ENCODE data around the gene KLF12. TPM values are rescaled to one million over a fixed set of nuclear protein-coding genes. Genes with fewer than 3 reads are reported as not detected.
A peak's percentile ranks its signal among the peaks of the same experiment; 100 is the strongest.

Gene KLF12
- total RNA-seq, 1 experiment from 2014 or later: 38.1 TPM

DNA sequence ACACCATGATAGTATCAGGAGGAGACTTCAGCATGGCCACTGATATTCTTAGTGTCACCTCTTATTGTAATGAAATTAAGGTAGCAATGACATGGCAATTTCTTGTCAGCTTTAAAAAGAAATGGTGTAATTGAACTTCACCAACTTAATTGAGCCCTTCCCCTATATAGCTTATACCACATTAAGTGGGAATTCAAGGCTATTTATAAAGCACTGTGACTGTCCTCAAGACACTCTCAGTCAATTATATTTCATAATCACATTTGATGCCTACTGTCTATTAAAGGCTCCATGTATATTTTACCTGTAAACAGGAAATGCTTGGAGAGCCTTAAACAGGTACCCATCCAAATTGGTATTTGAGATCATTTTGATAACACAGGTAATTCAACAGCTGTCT lies 28.3 kb downstream of the KLF12 start:
- Histone ChIP-seq H4K20me1 (ENCODE audit: insufficient read depth, low read depth, low read length) (no peaks in the 10 kb centered on the region), H3K36me3 (ENCODE audit: insufficient read depth, low read length) (no peaks in the 10 kb centered on the region), H3K4me1 (ENCODE audit: low read length) (peaks cover 66% of the 10 kb centered on the region), H3K9me3 (ENCODE audit: low read length) (no peaks in the 10 kb centered on the region), H3K27ac (ENCODE audit: low read length) (no peak overlapping the region), H3K9ac (ENCODE audit: low read length) (no peak overlapping the region), H3K4me2 (ENCODE audit: low read depth, low read length, poor library complexity, severe bottlenecking) (no peak overlapping the region), H3K27me3 (ENCODE audit: low read length) (no peaks in the 10 kb centered on the region), H2AFZ (ENCODE audit: low read length) (no peak overlapping the region), H3K4me3 (ENCODE audit: low read length) (no peak overlapping the region), H3K79me2 (ENCODE audit: low read length) (peaks cover 100% of the 10 kb centered on the region), H3K9me2 (replicated peaks; ENCODE audit: insufficient read depth, low read length) (no peaks in the 10 kb centered on the region)
- no peak for DNase-seq

GRCh38 chr13:74104661-74105275 lies 29.4 kb downstream of the KLF12 start:
- Histone ChIP-seq H3K27ac (ENCODE audit: low read length) (peak overlapping the region; percentile 11; the same call in 1 of the 2 replicates), H3K9me3 (ENCODE audit: low read length) (no peaks in the 10 kb centered on the region), H4K20me1 (ENCODE audit: insufficient read depth, low read depth, low read length) (no peaks in the 10 kb centered on the region), H2AFZ (ENCODE audit: low read length) (no peak overlapping the region), H3K9me2 (replicated peaks; ENCODE audit: insufficient read depth, low read length) (no peaks in the 10 kb centered on the region), H3K36me3 (ENCODE audit: insufficient read depth, low read length) (no peaks in the 10 kb centered on the region), H3K9ac (ENCODE audit: low read length) (no peak overlapping the region), H3K27me3 (ENCODE audit: low read length) (no peaks in the 10 kb centered on the region), H3K79me2 (ENCODE audit: low read length) (peaks cover 99% of the 10 kb centered on the region), H3K4me3 (ENCODE audit: low read length) (no peak overlapping the region), H3K4me2 (ENCODE audit: low read depth, low read length, poor library complexity, severe bottlenecking) (no peak overlapping the region), H3K4me1 (ENCODE audit: low read length) (peaks cover 68% of the 10 kb centered on the region)
- DNase-seq: no peak

- Histone ChIP-seq H3K9me2 (replicated peaks; ENCODE audit: insufficient read depth, low read length) (no peaks in the 10 kb centered on the region), H3K36me3 (ENCODE audit: insufficient read depth, low read length) (no peaks in the 10 kb centered on the region), H3K79me2 (ENCODE audit: low read length) (peaks cover 99% of the 10 kb centered on the region), H3K4me3 (ENCODE audit: low read length) (no peak overlapping the region), H3K27me3 (ENCODE audit: low read length) (no peaks in the 10 kb centered on the region), H4K20me1 (ENCODE audit: insufficient read depth, low read depth, low read length) (no peaks in the 10 kb centered on the region), H3K9me3 (ENCODE audit: low read length) (no peaks in the 10 kb centered on the region), H2AFZ (ENCODE audit: low read length) (no peak overlapping the region), H3K27ac (ENCODE audit: low read length) (no peak overlapping the region), H3K9ac (ENCODE audit: low read length) (no peak overlapping the region), H3K4me1 (ENCODE audit: low read length) (peaks cover 73% of the 10 kb centered on the region), H3K4me2 (ENCODE audit: low read depth, low read length, poor library complexity, severe bottlenecking) (no peak overlapping the region)
- no peak for DNase-seq
Measured at GRCh38 chr13:74103970-74104555, 30.1 kb downstream of the KLF12 start.

- Histone ChIP-seq H3K27ac (ENCODE audit: low read length) (no peak overlapping the region), H4K20me1 (ENCODE audit: insufficient read depth, low read depth, low read length) (no peaks in the 10 kb centered on the region), H3K4me1 (ENCODE audit: low read length) (peaks cover 81% of the 10 kb centered on the region), H3K27me3 (ENCODE audit: low read length) (no peaks in the 10 kb centered on the region), H3K79me2 (ENCODE audit: low read length) (peaks cover 99% of the 10 kb centered on the region), H2AFZ (ENCODE audit: low read length) (no peak overlapping the region), H3K36me3 (ENCODE audit: insufficient read depth, low read length) (no peaks in the 10 kb centered on the region), H3K9ac (ENCODE audit: low read length) (no peak overlapping the region), H3K4me2 (ENCODE audit: low read depth, low read length, poor library complexity, severe bottlenecking) (no peak overlapping the region), H3K9me2 (replicated peaks; ENCODE audit: insufficient read depth, low read length) (no peaks in the 10 kb centered on the region), H3K4me3 (ENCODE audit: low read length) (no peak overlapping the region), H3K9me3 (ENCODE audit: low read length) (no peaks in the 10 kb centered on the region)
- no peak for DNase-seq
Measured at GRCh38 chr13:74103196-74103595, 31.0 kb downstream of the KLF12 start.

- H3K4me3 ChIP-seq (ENCODE audit: low read length): no peak overlapping the region
- H3K9me2 ChIP-seq (replicated peaks; ENCODE audit: insufficient read depth, low read length): no peaks in the 10 kb centered on the region
- H3K36me3 ChIP-seq (ENCODE audit: insufficient read depth, low read length): no peaks in the 10 kb centered on the region
- H3K9ac ChIP-seq (ENCODE audit: low read length): no peak overlapping the region
- H3K27me3 ChIP-seq (ENCODE audit: low read length): no peaks in the 10 kb centered on the region
- H3K4me1 ChIP-seq (ENCODE audit: low read length): peaks cover 86% of the 10 kb centered on the region
- no peak overlapping the region for H3K4me2 ChIP-seq (ENCODE audit: low read depth, low read length, poor library complexity, severe bottlenecking)
- H3K9me3 ChIP-seq (ENCODE audit: low read length): no peaks in the 10 kb centered on the region
- H4K20me1 ChIP-seq (ENCODE audit: insufficient read depth, low read depth, low read length): no peaks in the 10 kb centered on the region
- H3K79me2 ChIP-seq (ENCODE audit: low read length): peaks cover 99% of the 10 kb centered on the region
- H3K27ac ChIP-seq (ENCODE audit: low read length): no peak overlapping the region
- DNase-seq: no peak
- H2AFZ ChIP-seq (ENCODE audit: low read length): no peak overlapping the region
Measured at GRCh38 chr13:74102691-74103090, 31.5 kb downstream of the KLF12 start.

DNA sequence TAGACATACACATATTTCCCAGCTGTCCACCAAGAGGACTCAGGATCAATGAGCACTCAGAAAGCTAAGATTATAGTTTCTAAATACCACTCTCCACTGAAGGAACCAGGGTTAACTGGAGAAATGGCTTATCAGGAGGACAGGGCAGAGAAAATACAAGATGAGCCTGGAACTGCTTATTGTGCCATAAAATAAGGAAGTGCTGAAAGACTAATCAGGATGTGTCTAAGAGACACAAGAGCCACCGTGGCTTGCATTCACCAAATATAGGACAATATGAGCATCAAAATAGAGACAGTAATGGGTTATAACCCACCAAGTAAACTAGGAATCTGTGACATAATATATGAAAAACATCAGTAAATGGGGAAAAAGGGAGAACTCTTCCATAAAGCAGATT lies 32.8 kb downstream of the KLF12 start:
- peak; percentile 59 for DNase-seq
- H2AFZ ChIP-seq (ENCODE audit: low read length): no peak overlapping the region
- no peak overlapping the region for H3K9ac ChIP-seq (ENCODE audit: low read length)
- H3K36me3 ChIP-seq (ENCODE audit: insufficient read depth, low read length): no peaks in the 10 kb centered on the region
- no peak overlapping the region for H3K4me2 ChIP-seq (ENCODE audit: low read depth, low read length, poor library complexity, severe bottlenecking)
- H4K20me1 ChIP-seq (ENCODE audit: insufficient read depth, low read depth, low read length): no peaks in the 10 kb centered on the region
- H3K79me2 ChIP-seq (ENCODE audit: low read length): peaks cover 99% of the 10 kb centered on the region
- H3K9me3 ChIP-seq (ENCODE audit: low read length): no peaks in the 10 kb centered on the region
- no peaks in the 10 kb centered on the region for H3K9me2 ChIP-seq (replicated peaks; ENCODE audit: insufficient read depth, low read length)
- peak overlapping the region; percentile 34; the same call in 1 of the 2 replicates for H3K27ac ChIP-seq (ENCODE audit: low read length)
- no peak overlapping the region for H3K4me3 ChIP-seq (ENCODE audit: low read length)
- H3K4me1 ChIP-seq (ENCODE audit: low read length): peaks cover 84% of the 10 kb centered on the region
- no peaks in the 10 kb centered on the region for H3K27me3 ChIP-seq (ENCODE audit: low read length)

DNA sequence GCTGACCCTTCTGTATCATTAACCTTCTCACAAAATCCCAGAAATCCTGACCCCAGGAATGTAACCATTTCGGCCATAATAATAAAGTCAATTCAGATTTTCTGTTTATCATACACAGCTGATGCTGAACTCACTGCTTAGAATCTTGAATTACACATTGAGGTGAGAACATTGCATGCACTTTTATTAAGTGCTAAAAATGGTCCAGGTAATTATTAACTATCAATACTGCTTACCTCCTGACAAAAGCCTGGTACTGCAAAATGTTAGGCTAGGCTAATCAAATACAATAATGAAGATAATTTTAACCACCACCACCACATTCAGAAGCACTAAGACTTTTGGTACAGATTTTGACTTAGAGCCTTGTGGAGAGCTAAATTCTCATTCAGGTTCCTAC lies 36.1 kb downstream of the KLF12 start:
- H3K4me1 ChIP-seq (ENCODE audit: low read length): peaks cover 73% of the 10 kb centered on the region
- H3K4me2 ChIP-seq (ENCODE audit: low read depth, low read length, poor library complexity, severe bottlenecking): peak overlapping the region; percentile 22
- no peaks in the 10 kb centered on the region for H3K36me3 ChIP-seq (ENCODE audit: insufficient read depth, low read length)
- no peaks in the 10 kb centered on the region for H3K27me3 ChIP-seq (ENCODE audit: low read length)
- no peak overlapping the region for H3K4me3 ChIP-seq (ENCODE audit: low read length)
- DNase-seq: no peak
- H3K9ac ChIP-seq (ENCODE audit: low read length): no peak overlapping the region
- H4K20me1 ChIP-seq (ENCODE audit: insufficient read depth, low read depth, low read length): no peaks in the 10 kb centered on the region
- H3K9me2 ChIP-seq (replicated peaks; ENCODE audit: insufficient read depth, low read length): no peaks in the 10 kb centered on the region
- H2AFZ ChIP-seq (ENCODE audit: low read length): no peak overlapping the region
- H3K9me3 ChIP-seq (ENCODE audit: low read length): no peaks in the 10 kb centered on the region
- peak overlapping the region; percentile 14; the same call in 1 of the 2 replicates for H3K27ac ChIP-seq (ENCODE audit: low read length)
- H3K79me2 ChIP-seq (ENCODE audit: low read length): peaks cover 98% of the 10 kb centered on the region

GRCh38 chr13:74097116-74097515 lies 37.1 kb downstream of the KLF12 start:
- Histone ChIP-seq H2AFZ (ENCODE audit: low read length) (no peak overlapping the region), H3K9ac (ENCODE audit: low read length) (no peak overlapping the region), H3K9me3 (ENCODE audit: low read length) (no peaks in the 10 kb centered on the region), H3K27me3 (ENCODE audit: low read length) (no peaks in the 10 kb centered on the region), H3K27ac (ENCODE audit: low read length) (peak overlapping the region; percentile 14; the same call in 1 of the 2 replicates), H3K36me3 (ENCODE audit: insufficient read depth, low read length) (no peaks in the 10 kb centered on the region), H3K4me3 (ENCODE audit: low read length) (no peak overlapping the region), H3K4me2 (ENCODE audit: low read depth, low read length, poor library complexity, severe bottlenecking) (no peak overlapping the region), H4K20me1 (ENCODE audit: insufficient read depth, low read depth, low read length) (no peaks in the 10 kb centered on the region), H3K79me2 (ENCODE audit: low read length) (peaks cover 98% of the 10 kb centered on the region), H3K9me2 (replicated peaks; ENCODE audit: insufficient read depth, low read length) (no peaks in the 10 kb centered on the region), H3K4me1 (ENCODE audit: low read length) (peaks cover 75% of the 10 kb centered on the region)
- DNase-seq: no peak

Measured in Karpas-422 (cell line).